GM21576 (cell line): ENCODE data around the gene TTC38.

Experiments used
- ATAC-seq: cut with Tn5 transposase; IDR thresholded peaks from one replicate; pipeline ENCODE4 v1.9.1; 2021; ENCODE audit warnings: mild to moderate bottlenecking, moderate library complexity; ENCODE audit not compliant: unreplicated experiment

The TTC38 gene

DNA sequence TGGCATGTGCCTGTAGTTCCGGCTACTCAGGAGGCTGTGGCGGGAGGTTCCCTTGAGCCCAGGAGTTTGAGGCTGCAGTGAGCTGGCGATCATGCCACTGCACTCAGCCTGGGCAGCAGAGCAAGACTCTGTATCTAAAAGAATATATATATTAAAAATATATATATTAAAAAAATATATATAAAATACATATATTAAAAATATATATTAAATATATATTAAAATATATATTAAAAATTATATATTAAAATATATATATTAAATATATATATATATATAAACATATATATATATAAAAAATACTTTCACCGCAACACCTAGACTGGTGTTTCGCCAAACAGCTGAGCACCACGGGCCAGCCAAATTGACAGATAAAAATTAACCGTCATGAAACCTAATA is 8.8 kb downstream of the TTC38 start:
- no peak for ATAC-seq

DNA sequence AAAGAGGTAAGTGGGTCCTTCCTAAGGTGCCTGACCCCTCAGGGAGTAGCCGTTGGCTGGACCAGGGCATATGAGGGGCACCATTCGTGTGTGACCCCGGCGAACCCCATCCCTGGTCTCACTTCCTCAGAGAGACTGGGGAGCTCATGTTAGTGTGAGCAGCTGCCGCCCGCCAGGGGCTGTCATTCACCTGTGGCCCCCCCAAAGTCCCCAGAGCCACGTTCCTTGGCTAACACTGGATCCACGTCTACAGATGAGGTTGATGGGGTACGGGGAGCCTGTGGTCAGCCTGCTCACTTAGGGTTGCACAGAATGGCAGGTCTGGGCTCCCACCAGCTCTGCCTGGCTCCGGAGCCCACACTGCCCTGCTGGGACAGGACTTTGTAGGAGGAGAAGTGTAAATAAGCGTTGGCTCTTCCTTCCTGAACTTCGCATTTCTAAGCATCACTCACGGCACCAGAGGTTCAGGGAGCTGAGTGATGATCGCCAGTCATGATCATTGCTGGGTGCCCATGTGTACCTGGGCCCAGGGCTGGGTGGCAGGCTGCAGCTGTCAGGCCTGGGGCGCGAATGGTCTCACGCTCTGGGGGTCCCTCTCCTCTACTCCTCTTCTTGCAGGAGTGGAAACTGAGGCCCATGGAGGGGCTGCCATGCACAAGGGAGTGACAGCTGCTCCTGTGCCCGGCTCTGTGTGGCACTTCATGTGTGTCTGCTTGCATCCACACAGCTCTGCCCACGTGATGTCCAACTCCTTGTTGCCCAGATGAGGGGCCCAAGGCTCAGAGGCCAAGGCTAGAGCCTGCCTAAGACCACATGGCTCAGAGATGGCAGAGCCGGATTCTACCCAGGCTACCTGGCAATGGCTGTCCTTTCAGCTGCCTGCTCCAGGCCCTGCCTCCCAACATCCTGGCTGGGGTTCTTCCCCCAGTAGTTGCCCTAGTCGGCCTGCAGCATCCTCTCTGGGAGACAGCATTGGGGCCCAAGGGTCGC is 11.1 kb downstream of the TTC38 start:
- no peak for ATAC-seq

DNA sequence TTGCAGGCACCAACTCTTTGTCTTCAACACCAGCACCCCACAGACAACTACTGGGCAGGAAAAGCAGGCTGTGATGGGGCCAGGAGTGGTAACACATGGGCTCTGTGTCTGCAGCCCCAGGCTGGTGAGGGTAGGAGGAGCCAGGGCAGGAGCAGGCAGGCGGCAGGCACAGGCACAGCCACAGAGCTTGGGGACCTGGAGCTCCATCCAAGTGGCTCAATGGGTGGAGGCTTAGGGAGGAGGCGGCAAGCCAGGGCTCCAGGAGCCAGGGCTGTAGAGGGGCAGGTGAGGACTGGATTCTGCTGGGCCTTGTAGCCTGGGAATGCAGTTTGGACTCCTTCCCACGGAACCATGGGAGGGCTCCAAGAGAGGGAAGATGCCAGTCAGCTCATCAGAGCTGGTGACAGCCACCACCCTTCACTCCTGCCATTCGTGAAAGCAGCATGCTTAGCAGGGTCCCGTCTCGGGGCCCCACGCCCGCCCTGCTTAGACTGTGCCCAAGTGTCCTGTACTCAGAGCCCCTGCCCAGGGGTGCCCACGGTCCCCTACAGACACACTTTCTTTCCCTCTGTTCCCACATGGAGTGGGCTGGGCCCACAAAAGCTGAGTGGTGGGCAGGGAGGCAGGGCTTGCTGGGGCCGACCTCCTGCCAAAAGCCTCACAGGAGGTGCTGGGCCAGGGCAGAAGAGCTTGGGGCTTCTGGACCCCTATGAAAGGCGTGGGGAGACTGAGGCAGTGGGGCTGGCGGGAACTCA is 12.4 kb downstream of the TTC38 start:
- ATAC-seq, result no peak

DNA sequence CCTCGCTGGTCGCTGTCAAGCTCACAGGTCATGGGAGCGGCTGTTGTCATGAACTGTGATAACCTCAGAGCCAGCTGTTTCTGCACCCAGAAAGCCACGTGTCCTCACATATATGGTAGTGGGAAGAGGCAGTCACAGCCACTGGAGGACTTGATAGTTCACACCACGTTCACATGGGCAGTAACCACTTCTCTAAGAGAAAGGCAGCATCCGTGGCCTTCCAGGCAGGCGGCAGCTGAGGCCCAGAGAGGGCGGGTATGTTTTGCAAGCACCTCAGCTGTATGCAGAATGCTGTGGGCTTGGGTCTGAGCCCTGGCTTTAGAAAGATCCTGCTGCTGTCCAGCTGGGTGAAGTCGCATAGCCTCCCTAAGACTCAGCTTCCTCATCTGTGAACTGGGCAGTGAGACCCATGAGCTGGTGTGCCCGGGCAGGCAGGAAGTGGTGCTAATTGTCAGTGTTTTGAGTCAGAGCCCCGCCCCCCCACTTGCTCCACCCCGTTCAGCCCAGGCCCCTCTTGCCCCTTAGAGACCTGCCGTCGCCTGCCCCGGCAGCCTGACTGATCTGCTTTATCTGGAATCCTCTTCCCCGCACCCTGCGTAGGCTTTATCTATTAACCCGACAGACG is 13.3 kb downstream of the TTC38 start:
- no peak for ATAC-seq

DNA sequence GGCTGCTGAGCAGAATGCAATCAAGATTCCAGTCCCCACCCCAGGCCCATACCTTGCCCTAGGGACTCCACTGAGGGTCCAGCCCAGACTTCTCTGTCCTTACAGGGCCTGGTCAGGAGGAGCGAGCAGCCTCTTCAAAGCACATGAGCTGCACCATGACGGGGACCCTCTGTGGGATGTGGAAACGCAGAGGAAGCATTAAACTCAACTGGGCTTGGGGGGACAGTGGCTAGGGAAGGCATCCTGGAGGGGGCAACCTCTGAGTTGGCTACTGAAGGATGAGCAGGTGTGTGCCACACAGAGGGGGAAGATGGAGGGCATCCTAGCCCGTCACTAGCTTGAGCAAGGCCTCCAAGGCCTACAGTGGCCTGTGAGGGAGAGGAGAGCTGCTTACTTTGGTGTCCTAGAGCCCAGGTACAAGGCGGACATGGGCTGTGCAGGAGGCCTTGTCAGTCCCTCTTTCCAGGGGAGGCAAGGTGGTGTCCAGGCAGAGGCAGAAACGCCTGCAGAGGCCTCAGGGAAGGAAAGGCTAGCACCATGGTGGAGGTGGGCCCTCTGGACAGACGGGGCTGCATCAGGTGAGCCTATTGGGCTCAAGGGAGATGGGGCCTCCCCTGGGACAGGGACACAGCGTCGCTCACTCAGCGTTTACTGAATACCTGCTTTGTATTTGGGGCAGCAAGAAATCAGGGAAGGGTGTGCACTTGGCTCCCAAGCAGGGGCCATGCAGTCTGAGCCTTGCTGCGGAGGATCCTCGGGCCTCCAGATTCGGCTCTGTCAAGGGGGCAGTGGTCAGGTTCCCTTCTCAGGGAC is 14.3 kb downstream of the TTC38 start:
- ATAC-seq, result no peak

DNA sequence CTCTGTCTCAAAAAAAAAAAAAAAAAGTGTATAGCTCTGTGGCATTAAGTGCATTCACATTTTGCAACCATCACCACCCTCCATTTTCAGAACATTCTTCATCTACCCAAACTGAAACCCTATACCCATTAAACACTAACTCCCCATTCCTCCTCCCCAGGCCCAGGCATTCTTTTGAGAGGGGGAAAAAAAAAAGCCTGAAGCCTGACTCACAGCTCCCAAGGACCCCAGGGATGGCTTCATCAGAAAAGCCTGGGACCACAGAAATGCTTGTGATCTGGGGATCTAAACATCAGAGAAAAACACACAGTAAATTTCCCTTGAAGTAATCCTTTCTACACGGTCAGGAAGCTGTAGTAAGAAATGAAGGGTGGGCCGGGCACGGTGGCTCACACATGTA is 18.2 kb downstream of the TTC38 start:
- no peak for ATAC-seq

DNA sequence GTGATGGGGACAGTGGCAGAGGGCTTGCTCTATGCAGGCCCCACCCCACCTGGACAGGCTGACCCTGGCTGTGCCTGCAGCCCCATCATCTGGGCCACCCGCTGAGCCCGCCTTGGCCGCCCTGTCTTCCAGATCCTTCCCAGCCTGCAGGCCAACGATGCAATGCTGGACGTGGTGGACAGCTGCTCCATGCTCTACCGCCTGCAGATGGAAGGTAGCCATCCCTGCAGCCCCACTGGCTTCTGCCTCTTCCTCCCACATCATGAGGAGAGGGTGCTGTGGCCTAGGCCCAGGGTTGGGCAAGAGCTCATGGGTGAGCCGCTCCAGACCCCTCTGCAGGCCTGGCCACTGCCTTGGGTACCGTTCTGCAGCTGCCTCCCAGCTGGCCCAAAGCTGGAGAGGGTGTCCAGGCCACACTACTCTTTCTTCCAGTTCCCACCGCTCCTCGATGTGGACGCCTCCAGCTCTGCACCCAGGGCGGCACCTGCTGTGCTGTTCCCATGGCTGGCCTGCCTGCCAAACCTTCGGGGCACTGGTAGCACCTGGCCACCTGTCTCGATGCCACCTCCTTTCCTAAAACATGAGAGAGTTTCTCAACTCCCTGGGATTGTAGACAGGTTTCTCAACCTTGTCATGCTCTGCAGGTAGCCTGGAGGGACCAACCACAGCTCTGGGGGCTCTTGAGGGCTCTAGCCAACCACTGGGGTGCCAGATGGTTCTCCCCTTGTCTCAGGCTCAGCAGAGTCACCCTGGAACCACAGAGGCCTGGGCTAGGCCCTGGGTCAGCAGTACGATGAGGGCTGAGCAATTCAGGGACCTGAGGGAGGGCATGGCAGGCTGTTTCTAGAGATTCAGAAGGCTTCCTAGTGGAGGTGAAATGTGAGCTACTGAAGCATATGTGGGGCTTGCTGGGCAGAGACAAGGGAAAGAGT is 19.4 kb downstream of the TTC38 start:
- no peak for ATAC-seq

DNA sequence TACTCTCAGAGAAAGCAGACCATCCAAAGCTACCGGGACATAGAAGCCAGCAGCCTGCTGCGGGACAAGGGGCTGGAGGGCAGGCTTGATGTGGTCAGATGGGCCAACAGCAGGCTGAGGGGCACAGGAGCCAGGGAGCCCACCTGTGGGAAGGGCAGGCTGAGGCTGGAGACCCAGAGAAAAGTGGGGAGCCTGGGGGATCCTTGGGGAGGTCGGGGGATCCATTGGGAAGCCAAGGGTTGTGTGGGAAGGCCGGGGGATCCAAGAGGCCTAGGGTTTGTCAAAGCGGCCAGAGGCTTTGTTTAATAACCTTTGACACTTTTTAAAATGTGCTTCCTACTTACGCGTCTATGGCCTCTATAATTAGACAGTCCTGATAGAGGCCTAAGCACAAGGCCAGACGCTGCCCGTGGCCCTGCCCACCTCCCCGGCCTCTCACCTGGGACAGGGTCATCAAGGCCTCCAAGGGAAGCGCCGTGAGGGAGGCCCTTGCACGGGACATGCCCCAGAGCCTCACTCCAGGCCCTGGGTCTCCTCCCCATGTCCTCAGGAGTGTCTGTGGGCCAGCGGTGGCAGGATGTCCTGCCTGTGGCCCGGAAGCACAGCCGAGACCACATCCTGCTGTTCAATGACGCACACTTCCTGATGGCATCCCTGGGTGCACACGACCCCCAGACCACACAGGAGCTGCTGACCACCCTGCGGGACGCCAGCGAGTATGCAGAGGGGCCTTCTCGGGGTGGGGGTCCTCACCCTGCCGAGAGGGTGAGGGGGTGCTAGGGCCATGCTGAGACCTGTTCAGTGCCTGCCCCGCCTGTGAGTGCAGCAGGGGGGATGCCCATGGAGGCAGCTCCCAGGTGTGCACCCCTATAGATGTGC is 20.3 kb downstream of the TTC38 start:
- ATAC-seq, result peak; percentile 59

DNA sequence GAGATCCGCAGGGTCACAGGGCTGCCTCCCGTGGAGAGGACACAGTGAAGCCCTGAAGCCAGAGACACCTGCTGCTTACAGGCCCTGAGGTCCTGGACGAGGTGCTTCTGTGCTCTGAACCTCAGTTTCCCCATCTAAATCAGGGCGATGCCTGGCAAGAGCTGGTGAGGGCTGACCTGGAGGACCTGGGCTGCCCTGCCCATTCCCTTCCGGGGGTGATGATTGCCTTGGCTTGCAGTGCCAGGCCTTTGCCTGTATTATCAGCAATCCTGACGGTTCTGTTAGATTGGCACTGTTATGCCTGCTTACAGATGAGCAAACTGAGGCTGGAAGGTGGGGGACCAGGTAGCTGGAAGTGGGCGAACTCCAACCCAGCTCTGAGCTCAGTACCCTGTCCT is 21.0 kb downstream of the TTC38 start:
- no peak for ATAC-seq

DNA sequence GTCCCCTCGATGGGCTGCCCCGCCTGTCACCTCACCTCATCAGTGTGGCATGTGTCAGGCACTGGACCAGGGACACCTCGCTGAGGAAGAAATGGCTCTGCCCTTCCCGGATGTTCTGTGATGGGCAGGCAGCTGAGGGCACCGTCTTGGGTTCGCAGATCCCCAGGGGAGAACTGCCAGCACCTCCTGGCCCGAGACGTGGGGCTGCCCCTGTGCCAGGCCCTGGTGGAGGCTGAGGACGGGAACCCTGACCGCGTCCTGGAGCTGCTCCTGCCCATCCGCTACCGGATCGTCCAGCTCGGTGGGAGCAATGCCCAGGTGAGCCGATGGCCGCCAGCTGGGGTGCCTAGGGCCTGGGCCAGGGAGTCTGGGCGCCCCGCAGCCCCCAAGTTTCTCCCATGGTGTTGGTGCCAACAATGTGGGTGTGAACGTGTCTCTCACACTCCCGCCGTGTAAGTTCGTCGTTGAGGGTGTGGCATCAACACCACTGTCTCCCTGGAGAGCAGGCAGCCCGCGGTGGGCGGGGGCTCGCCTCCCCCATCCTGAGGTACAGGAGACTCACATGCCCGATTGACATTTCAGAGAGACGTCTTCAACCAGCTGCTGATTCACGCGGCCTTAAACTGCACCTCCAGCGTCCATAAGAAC is 21.6 kb downstream of the TTC38 start:
- ATAC-seq, result no peak

DNA sequence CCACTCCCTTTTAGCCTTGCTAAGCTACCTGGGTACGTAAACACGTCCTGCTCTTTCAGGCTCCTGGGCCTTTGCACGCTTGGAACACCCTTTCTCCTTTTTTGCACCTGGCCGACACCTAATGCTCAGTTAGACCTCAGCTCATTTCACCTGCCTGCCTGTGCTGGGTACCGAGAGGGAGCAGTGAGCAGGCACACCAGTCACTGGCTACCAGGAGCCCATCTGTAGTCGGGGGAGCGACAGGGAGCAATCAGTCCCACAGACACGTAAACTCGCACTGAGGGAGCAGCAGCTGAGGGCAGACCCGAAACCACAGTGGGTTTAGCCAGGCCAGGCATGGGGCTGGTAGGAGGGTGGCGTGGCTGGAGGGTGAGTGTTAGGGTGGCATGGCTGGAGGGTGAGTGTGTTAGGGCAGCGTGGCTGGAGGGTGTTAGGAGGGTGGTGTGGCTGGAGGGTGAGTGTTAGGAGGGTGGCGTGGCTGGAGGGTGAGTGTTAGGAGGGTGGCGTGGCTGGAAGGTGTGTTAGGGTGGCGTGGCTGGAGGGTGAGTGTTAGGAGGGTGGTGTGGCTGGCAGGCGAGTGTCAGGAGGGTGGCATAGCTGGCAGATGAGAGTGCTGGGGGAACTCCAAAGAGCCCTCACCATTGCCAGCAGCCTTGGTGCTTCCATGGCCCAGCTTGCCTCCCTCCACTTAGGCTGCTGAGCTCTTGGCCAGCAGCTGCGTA is 22.5 kb downstream of the TTC38 start:
- ATAC-seq, result no peak

DNA sequence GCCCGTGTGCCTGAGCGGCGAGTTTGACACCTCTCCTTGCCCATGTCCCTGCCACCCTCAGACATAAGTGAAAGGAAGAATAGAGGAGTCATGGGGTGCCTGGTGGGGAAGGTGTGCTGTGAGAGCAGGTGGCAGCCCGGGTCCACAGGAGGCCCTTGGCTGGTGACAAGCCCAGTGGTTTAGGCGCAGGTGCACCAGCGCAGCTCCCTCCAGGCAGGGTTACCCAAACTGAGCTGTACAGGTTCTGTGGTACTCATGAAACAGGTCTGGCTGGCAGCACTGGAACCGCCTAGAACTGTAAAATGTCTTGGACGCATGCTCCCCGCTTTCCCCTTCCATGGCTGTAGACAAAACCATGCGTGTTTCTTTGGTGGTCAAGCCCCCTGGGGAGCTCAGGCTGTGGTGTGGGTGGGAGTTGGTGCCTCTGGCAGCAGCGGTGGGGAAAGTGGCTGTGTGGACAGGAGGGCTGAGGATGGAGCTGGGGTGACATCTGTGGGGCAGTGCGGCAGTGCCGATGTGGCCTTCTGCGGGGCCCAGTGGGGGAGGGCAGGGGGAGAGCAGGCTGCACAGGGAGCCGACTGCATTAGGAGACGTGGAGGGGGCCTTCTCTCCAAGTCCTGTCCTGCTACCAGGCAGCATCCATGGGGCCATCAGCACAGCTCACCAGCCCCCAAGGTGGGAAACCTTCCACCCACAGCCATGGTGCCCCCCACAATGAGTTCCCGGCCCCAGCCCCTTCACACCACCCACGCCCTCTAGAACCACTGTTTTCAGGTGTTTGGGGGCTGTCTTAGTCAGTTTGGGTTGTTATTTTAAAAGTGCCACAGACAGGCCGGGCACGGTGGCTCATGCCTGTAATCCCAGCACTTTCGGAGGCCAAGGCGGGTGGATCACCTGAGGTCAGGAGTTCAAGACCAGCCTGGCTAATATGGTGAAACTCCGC is 23.3 kb downstream of the TTC38 start:
- ATAC-seq, result no peak

DNA sequence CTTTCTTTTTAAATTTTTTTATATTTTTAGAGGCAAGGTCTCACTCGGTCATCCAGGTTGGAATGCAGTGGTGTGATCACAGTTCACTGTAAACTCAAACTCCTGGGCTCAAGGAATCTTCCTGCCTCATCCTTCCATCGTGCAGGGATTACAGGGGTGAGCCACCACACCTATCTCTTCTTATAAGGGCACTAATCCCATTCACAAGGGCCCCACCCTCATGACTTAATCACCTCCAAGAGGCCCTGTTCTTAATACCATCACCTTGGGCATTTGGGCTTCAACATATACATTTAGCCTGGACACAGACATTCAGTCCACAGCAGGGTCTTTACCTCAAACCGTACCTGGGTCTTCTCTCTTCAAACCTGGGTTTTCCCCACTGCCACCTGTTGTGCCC is 24.4 kb downstream of the TTC38 start:
- ATAC-seq, result no peak

DNA sequence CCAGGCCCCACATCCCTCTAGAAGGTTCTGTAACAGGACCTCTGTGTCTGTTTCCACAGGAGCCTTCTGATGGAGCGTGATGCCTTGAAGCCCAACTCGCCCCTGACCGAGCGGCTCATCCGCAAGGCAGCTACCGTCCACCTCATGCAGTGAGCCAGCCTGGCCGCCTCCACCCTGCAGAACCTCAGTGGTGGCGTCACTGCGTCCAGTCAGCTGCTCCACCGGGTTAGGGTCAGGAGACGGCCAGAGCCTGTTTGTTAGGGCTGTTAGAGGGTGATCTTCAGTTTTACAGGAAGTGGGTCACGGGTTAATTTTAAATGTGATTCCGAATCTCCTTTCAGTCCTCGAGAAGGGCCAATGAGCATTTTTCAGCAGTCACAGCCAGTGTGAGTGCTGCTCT is 24.9 kb downstream of the TTC38 start:
- ATAC-seq, result no peak

DNA sequence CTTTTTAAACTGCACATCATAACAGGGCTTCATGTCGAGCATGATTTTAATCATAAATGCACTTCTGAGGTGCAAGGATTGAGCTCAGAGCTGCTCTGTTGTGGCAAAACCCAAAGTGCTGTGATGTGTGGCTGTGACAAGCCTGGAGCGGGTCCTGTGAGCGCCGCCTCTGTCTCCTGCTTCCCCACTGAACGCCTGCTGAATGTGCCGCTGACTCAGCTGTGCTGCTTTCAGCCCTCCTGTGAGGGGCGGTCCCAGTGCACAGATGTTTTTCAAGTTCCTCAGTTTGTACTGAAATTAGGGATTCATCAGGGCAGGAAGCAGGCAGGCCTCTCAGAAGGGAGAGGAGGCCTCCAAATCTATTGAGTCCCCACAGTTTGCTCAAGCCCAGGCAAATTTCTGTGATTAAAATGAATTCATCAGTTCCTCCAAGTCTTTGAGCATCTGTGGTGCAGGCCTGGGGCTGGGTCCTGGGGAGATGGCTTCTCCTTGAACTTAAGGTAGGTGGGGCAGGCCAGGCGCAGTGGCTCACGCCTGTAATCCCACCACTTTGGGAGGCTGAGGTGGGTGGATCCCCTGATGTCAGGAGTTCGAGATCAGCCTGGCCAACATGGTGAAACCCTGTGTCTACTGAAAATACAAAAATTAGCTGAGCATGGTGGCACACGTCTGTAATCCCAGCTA is 25.9 kb downstream of the TTC38 start:
- no peak for ATAC-seq

DNA sequence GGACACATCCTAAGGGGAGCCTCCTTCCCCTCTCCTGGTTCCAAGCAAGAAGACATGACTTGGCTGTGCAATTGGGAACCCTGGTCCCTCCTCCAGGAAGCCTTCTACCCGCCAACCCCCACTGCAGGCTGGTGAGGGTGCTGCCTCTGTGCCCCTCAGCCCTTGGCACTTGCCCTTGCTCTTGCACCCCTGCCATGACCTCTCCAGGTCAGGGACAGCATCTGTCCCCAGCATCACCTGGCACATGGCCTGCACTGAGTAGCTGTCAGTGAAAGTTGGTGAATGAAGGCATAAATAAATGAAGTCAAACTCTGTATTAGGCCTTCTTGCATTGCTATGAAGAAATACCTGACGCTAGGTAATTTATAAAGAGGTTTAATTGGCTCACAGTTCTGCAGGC is 27.0 kb downstream of the TTC38 start:
- no peak for ATAC-seq
